ENCODE measurements around the gene KIAA1755. TPM values are rescaled to one million over a fixed set of nuclear protein-coding genes. Genes with fewer than 3 reads are reported as not detected.
A peak's percentile ranks its signal among the peaks of the same experiment; 100 is the strongest.

Gene KIAA1755
- total RNA-seq, 1 donor from 2014 or later: 15.2 TPM

DNA sequence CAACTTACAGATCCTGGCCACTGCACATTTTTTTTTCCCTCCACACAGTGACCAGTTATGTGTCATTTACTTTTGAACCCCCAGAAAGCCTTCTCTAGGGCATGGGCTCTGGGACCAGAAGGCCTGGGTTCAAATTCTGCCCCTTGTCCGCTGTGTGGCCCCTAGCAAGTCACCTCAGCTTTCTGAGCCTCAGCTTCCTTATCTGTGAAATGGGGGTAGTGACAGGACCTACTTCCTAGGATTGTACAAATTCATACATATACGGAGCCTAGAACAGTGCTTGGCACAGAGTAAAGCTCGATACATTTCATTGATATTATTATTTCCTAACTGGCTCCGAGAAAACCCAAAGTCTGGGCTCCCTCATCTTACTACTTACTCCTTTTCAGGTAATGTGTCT, 45.0 kb upstream of the KIAA1755 start:
- H3K9me3 ChIP-seq: no peaks in the 10 kb centered on the region
- TF ChIP-seq, protein P1, sequence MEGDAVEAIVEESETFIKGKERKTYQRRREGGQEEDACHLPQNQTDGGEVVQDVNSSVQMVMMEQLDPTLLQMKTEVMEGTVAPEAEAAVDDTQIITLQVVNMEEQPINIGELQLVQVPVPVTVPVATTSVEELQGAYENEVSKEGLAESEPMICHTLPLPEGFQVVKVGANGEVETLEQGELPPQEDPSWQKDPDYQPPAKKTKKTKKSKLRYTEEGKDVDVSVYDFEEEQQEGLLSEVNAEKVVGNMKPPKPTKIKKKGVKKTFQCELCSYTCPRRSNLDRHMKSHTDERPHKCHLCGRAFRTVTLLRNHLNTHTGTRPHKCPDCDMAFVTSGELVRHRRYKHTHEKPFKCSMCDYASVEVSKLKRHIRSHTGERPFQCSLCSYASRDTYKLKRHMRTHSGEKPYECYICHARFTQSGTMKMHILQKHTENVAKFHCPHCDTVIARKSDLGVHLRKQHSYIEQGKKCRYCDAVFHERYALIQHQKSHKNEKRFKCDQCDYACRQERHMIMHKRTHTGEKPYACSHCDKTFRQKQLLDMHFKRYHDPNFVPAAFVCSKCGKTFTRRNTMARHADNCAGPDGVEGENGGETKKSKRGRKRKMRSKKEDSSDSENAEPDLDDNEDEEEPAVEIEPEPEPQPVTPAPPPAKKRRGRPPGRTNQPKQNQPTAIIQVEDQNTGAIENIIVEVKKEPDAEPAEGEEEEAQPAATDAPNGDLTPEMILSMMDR (IDR thresholded peaks at IDR 0.05): no peak
- no peak for DNase-seq (ENCODE audit: low spot score in 2 of 2)
- H3K27ac ChIP-seq: no peak overlapping the region
- no peak overlapping the region for H3K4me3 ChIP-seq
- no peaks in the 10 kb centered on the region for H3K4me1 ChIP-seq
- H3K27me3 ChIP-seq: no peaks in the 10 kb centered on the region
- intact Hi-C loops (cut with DNase I): no loop called here
- H3K36me3 ChIP-seq: no peaks in the 10 kb centered on the region

DNA sequence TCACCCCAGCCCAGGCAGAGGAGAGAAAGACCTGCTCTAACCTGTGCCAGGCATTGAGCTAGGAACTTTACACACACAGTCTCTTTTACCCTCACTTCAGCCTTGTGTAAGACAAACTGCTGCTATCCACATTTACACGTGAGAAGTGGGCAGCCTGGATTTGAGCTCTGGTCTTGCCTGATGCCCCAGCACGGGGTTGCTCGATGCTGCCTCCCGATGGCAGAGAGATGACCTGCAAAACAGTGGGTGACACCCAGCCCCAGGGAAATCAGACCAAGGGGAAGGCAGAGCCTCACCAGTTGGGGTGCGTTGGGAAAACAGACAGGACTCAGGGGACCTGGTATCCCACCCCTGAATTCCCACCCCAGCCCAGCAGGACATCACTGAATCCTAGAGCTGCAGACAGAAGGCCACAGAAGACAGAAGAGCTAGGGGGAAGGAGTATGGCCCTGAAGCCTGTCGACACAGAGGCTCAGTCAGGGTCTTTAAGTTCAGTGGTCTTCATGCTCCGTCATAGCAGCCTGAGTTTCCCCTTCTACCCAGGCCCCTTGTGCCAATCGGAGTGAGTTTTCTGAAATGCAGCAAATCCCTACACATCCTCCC, 44.4 kb upstream of the KIAA1755 start:
- Histone ChIP-seq H3K9me3 (no peaks in the 10 kb centered on the region), H3K27ac (no peak overlapping the region), H3K27me3 (no peaks in the 10 kb centered on the region), H3K4me3 (no peak overlapping the region), H3K36me3 (no peaks in the 10 kb centered on the region), H3K4me1 (no peaks in the 10 kb centered on the region)
- no peak for DNase-seq (ENCODE audit: low spot score in 2 of 2)
- intact Hi-C loops (cut with DNase I): no loop called here
- TF ChIP-seq, protein P1 (IDR thresholded peaks at IDR 0.05): peak in 2 of 3 experiments; percentile 11 to 33

DNA sequence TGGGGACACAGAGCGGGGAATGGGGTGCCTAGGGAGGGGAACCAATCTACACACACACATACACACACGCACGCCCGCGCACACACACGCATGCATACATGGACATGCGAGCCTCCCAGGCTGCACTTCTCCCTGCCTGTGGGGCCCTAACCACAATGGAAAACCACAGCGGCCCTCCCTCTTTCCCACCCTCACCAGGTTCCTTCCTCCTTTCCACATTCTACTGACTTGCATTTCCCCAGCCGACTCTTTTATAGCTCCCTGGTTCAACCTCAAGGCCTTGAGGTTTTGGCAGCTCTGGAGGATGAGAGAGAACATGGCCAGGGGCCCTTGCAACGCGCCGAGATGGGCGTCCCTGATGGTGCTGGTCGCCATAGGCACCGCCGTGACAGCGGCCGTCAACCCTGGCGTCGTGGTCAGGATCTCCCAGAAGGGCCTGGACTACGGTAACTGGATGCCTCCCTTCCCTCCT, 43.4 kb upstream of the KIAA1755 start, which contains the start of gene BPI:
Gene BPI (plus strand): TSS at position 249 of the 472 bp plus-strand sequence. CDS start 68 bp downstream, at position 317.
- H3K27ac ChIP-seq: no peak within 1 kb of the TSS
- peak in 1 of 2 donors; percentile 69 for DNase-seq (ENCODE audit: low spot score in 2 of 2)
- intact Hi-C loops (cut with DNase I): no loop called here

DNA sequence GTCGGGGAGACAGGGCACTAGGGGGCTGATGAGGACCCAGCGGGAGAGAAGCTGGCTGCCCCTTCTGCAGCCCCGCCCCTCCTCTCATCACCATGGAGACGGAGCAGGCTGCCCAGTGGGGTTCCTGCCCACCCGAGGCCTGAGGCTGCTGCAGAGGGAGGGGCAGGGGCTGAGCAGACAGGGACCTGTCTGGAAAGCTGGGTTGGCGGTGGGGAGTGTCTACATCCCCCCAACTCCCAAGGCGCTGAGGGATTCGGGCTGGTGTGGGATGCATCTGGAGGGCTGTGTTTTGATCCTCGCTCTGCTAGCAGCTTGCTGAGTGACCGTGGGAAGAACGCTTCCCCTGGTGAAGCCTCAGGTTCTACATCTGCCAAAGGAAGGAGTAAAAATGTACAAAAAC, 42.3 kb upstream of the KIAA1755 start:
- DNase-seq (ENCODE audit: low spot score in 2 of 2): no peak
- H3K36me3 ChIP-seq: no peaks in the 10 kb centered on the region
- H3K4me1 ChIP-seq: peaks cover 5 to 10% of the 10 kb centered on the region in 2 donors
- no peaks in the 10 kb centered on the region for H3K9me3 ChIP-seq
- H3K4me3 ChIP-seq: no peak overlapping the region
- H3K27ac ChIP-seq: no peak overlapping the region
- intact Hi-C loops (cut with DNase I): no loop called here
- TF ChIP-seq, protein P1 (IDR thresholded peaks at IDR 0.05): no peak
- H3K27me3 ChIP-seq: no peaks in the 10 kb centered on the region

More for the DNA sequence above, 43.4 kb upstream of the KIAA1755 start, which contains the start of gene BPI:
- Histone ChIP-seq H3K9me3 (no peaks in the 10 kb centered on the region), H3K4me3 (no peak within 1 kb of the TSS), H3K27me3 (no peaks in the 10 kb centered on the region), H3K36me3 (no peaks in the 10 kb centered on the region), H3K4me1 (peaks cover 4% of the 10 kb centered on the region in 2 donors)
- TF ChIP-seq, protein P1 (IDR thresholded peaks at IDR 0.05): no peak

DNA sequence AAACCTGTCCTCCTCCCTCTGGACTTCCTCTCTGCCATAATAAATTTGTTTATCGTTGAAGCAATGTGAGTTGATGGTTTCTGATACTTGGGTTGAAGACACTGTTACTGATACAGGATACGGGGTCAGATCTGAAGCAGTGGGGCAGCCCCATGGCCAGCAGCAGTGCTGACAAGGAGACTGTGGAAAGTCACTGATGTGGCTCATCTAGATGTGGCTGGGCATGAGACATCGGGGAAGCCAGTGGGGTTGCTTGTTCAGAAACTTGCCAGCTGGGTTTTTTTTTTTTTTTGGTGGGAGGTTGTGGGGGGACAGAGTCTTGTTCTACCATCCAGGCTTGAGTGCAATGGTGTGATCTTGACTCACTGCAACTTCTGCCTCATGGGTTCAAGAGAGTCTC, 40.8 kb upstream of the KIAA1755 start:
- H3K4me3 ChIP-seq: no peak overlapping the region
- H3K27me3 ChIP-seq: no peaks in the 10 kb centered on the region
- H3K4me1 ChIP-seq: peaks cover 5 to 10% of the 10 kb centered on the region in 2 donors
- intact Hi-C loops (cut with DNase I): no loop called here
- TF ChIP-seq, protein P1 (IDR thresholded peaks at IDR 0.05): no peak
- no peaks in the 10 kb centered on the region for H3K36me3 ChIP-seq
- H3K27ac ChIP-seq: no peak overlapping the region
- DNase-seq (ENCODE audit: low spot score in 2 of 2): no peak
- H3K9me3 ChIP-seq: no peaks in the 10 kb centered on the region

Measured in ascending aorta (tissue), 2 donors.